Keratinocyte (primary cell): ENCODE data around the gene BBS12. TPM values are rescaled to one million over a fixed set of nuclear protein-coding genes. Genes with fewer than 3 reads are reported as not detected.

Source experiments
- DNase-seq: peaks from one replicate; pipeline ENCODE4 v3.0.0-alpha.2; 2011; ENCODE audit warnings: low read depth, missing footprints, low spot score
- FAIRE-seq: peaks from 2 replicates; lab custom pipeline; 2011; peaks lifted over from hg19 to GRCh38; lab: Jason Lieb, UNC
- H2AFZ ChIP-seq: 2 replicates; pipeline ENCODE4 v1.6.0; 2012; ENCODE audit warnings: low read length, control low read depth, inconsistent platforms; ENCODE audit not compliant: control insufficient read depth
- H3K27ac ChIP-seq: 2 replicates; pipeline ENCODE4 v1.5.1; 2011; ENCODE audit warnings: low read length; ENCODE audit not compliant: control insufficient read depth, insufficient read depth
- H3K27me3 ChIP-seq: 3 replicates; pipeline ENCODE4 v1.6.0; 2011; ENCODE audit warnings: low read length; ENCODE audit not compliant: control insufficient read depth, insufficient read depth; ENCODE audit errors: extremely low read depth
- H3K36me3 ChIP-seq, 2 experiments: 2 replicates in 1 of 2; 3 replicates in 1 of 2; pipeline ENCODE4 v1.5.1; 2011; ENCODE audit warnings: low read length in 2 of 2, mild to moderate bottlenecking in 1 of 2; ENCODE audit not compliant: control insufficient read depth in 2 of 2, insufficient read depth in 2 of 2; ENCODE audit errors: extremely low read depth in 1 of 2
- H3K4me1 ChIP-seq: 3 replicates; pipeline ENCODE4 v1.5.1; 2011; ENCODE audit warnings: low read length; ENCODE audit not compliant: control insufficient read depth, insufficient read depth; ENCODE audit errors: extremely low read depth
- H3K4me2 ChIP-seq: 3 replicates; pipeline ENCODE4 v1.6.0; 2011; ENCODE audit warnings: low read depth, low read length; ENCODE audit not compliant: control insufficient read depth, insufficient read depth; ENCODE audit errors: extremely low read depth
- H3K4me3 ChIP-seq, 3 experiments: fragments of 200-600 bp in 1 of 3; sonication (generic) in 1 of 3; 2 replicates in 2 of 3; 3 replicates in 1 of 3; pipeline ENCODE4 v1.5.1; 2011 to 2016; ENCODE audit warnings: low read length in 3 of 3, mild to moderate bottlenecking in 3 of 3, control low read depth in 2 of 3, inconsistent platforms in 1 of 3, low read depth in 1 of 3, mixed read lengths in 1 of 3, mixed run types in 1 of 3, moderate library complexity in 1 of 3; ENCODE audit not compliant: control insufficient read depth in 2 of 3, insufficient read depth in 2 of 3; ENCODE audit errors: extremely low read depth in 1 of 3
- H3K79me2 ChIP-seq: 2 replicates; pipeline ENCODE4 v1.6.0; 2012; ENCODE audit warnings: low read length; ENCODE audit not compliant: control insufficient read depth, insufficient read depth
- H3K9ac ChIP-seq: 3 replicates; pipeline ENCODE4 v1.6.0; 2011; ENCODE audit warnings: low read length; ENCODE audit not compliant: control insufficient read depth, insufficient read depth; ENCODE audit errors: extremely low read depth
- H3K9me1 ChIP-seq: 3 replicates; pipeline ENCODE4 v1.6.0; 2011; ENCODE audit warnings: low read length; ENCODE audit not compliant: control insufficient read depth, insufficient read depth; ENCODE audit errors: extremely low read depth
- H3K9me3 ChIP-seq: 2 replicates; pipeline ENCODE4 v1.5.1; 2012; ENCODE audit warnings: low read depth, low read length; ENCODE audit not compliant: control insufficient read depth
- H4K20me1 ChIP-seq: 3 replicates; pipeline ENCODE4 v1.6.0; 2011; ENCODE audit warnings: low read length; ENCODE audit not compliant: control insufficient read depth, insufficient read depth; ENCODE audit errors: extremely low read depth
- EZH2 ChIP-seq: IDR thresholded peaks from one replicate; pipeline ENCODE4 v1.6.1; 2012; ENCODE audit warnings: inconsistent platforms, mild to moderate bottlenecking, low read length, moderate library complexity
- dilution Hi-C: fragments of 300-500 bp; cut with MboI; formaldehyde crosslinking; loops from one replicate; pipeline ENCODE4 v1.7.0; 2020; ENCODE audit warnings: low sequenced_read_pairs; ENCODE audit not compliant: extremely low pct_ligation_motif_present
- polyA plus RNA-seq, 5 experiments: library from polyadenylated mRNA; depleted of rRNA in 3 of 5; stranded (reverse) in 3 of 5; stranded (forward) in 1 of 5; unstranded in 1 of 5; fragments of >200 nt; gene quantifications; 1 replicate in 1 of 5; 2 replicates in 3 of 5; 3 replicates in 1 of 5; pipeline versions ENCODE4 v1.2.1 to v1.2.3, GENCODE V29; 2011 to 2012; ENCODE audit warnings: missing spikeins in 2 of 5, low read depth in 1 of 5, low replicate concordance in 1 of 5
- TF ChIP-seq, protein P1 (sequence below), 3 experiments: IDR thresholded peaks in 1 of 3; conservative IDR thresholded peaks in 1 of 3; optimal IDR thresholded peaks in 1 of 3; 2 replicates in 2 of 3; 3 replicates in 1 of 3; pipeline versions ENCODE3 to v1.5.1; 2011; ENCODE audit warnings: low read length in 3 of 3, mild to moderate bottlenecking in 3 of 3, moderate library complexity in 2 of 3, control low read depth in 1 of 3, inconsistent platforms in 1 of 3; ENCODE audit not compliant: insufficient read depth in 2 of 3; ENCODE audit errors: extremely low read depth in 1 of 3

BBS12 gene
- polyA plus RNA-seq, 1 donor (not counting 4 experiments of a cell fraction or from before 2014, with no cell fraction given), result 2.5 TPM

DNA sequence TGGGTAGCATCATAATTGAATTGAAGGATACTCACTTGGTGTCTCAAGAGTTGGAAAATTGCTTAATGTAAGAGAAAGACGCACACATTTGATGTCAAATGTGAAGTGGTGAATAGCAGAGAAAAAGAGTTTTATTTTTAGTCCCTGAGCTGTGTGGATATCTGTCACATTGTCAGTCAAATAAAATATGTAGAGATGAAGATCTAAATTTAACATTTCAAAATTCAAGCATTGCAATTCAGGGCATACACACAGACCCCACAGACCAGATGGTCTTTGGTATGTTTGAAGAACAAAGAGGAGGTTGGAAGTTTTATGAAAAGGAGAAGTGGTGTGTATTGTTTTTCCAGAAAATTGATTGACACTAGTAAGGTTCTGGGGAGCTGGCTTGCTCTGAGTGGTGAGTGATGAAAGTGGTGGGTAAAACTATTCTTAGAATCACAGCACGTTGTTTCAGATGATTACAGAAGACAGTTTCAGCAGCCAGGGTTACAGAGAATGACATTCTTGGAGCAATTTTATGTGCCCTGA lies 44.9 kb upstream of the BBS12 start:
- Histone ChIP-seq H3K4me3 (no peak overlapping the region), H4K20me1 (no peaks in the 10 kb centered on the region), H3K4me2 (no peak overlapping the region), H3K4me1 (no peaks in the 10 kb centered on the region), H3K36me3 (no peaks in the 10 kb centered on the region), H3K9me1 (no peaks in the 10 kb centered on the region), H3K27ac (no peak overlapping the region), H3K9ac (no peak overlapping the region), H3K79me2 (no peaks in the 10 kb centered on the region), H3K27me3 (no peaks in the 10 kb centered on the region), H3K9me3 (no peaks in the 10 kb centered on the region), H2AFZ (no peak overlapping the region)
- FAIRE-seq, result no peak
- TF ChIP-seq, protein P1, sequence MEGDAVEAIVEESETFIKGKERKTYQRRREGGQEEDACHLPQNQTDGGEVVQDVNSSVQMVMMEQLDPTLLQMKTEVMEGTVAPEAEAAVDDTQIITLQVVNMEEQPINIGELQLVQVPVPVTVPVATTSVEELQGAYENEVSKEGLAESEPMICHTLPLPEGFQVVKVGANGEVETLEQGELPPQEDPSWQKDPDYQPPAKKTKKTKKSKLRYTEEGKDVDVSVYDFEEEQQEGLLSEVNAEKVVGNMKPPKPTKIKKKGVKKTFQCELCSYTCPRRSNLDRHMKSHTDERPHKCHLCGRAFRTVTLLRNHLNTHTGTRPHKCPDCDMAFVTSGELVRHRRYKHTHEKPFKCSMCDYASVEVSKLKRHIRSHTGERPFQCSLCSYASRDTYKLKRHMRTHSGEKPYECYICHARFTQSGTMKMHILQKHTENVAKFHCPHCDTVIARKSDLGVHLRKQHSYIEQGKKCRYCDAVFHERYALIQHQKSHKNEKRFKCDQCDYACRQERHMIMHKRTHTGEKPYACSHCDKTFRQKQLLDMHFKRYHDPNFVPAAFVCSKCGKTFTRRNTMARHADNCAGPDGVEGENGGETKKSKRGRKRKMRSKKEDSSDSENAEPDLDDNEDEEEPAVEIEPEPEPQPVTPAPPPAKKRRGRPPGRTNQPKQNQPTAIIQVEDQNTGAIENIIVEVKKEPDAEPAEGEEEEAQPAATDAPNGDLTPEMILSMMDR (optimal IDR thresholded peaks at IDR 0.05 in 1 of 3, IDR thresholded peaks at IDR 0.05 in 1 of 3, conservative IDR thresholded peaks at IDR 0.05 in 1 of 3; ENCODE audit: extremely low read depth in 1 of 3, insufficient read depth in 2 of 3, low read length in 3 of 3), result no peak
- no peak for TF ChIP-seq EZH2
- dilution Hi-C loops, result no loop called here
- no peak for DNase-seq

DNA sequence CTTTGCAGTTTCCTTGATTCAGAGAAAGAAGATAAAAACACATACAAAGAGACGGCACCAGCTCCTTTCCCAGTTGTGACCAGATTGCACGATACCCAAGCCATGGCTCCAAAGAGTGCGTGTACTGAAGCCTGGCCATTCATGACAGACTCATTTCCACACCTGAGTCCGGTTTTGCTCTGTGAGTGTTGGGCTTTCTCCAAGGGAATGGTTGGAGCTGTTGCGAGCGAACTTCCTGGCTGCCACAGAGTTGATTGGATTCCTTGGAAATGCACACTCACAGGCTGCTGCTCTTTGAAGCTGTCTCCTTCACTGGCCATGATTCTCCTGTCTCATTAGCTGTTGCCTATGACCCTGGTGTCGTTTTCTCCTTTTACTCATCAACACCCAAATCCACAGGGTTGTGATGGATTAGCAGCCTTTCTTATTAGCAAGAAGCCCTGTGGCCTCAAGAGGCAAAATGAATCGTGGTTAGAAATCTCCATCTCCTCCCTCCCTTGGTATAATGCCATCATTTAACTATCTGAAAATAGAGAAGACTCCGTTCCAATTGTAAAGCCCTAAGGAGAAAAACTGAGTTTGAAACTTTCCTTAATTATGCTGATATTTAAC lies 43.9 kb upstream of the BBS12 start:
- dilution Hi-C loops, result no loop called here
- no peak overlapping the region for H3K4me2 ChIP-seq
- H3K36me3 ChIP-seq, result no peaks in the 10 kb centered on the region
- H3K9ac ChIP-seq, result no peak overlapping the region
- no peaks in the 10 kb centered on the region for H3K9me3 ChIP-seq
- H4K20me1 ChIP-seq, result no peaks in the 10 kb centered on the region
- DNase-seq (no peak), FAIRE-seq (no peak)
- H3K4me1 ChIP-seq, result no peaks in the 10 kb centered on the region
- H3K79me2 ChIP-seq, result no peaks in the 10 kb centered on the region
- H3K9me1 ChIP-seq, result no peaks in the 10 kb centered on the region
- H3K27me3 ChIP-seq, result no peaks in the 10 kb centered on the region
- no peak overlapping the region for H3K4me3 ChIP-seq
- TF ChIP-seq, protein P1 (optimal IDR thresholded peaks at IDR 0.05 in 1 of 3, IDR thresholded peaks at IDR 0.05 in 1 of 3, conservative IDR thresholded peaks at IDR 0.05 in 1 of 3; ENCODE audit: extremely low read depth in 1 of 3, insufficient read depth in 2 of 3, low read length in 3 of 3), result no peak
- TF ChIP-seq EZH2, result no peak
- peak overlapping the region; percentile 15 for H2AFZ ChIP-seq
- H3K27ac ChIP-seq, result no peak overlapping the region
